Upper lobe of left lung (tissue), 6 donors: Measurements from ENCODE around the gene EFNB2. TPM values are rescaled to one million over a fixed set of nuclear protein-coding genes. Genes with fewer than 3 reads are reported as not detected.
A peak's percentile ranks its signal among the peaks of the same experiment; 100 is the strongest.

Experiments used
- ATAC-seq, 2 donors: fragments of 200-7000 bp; cut with Tn5 transposase; one replicate each; pipeline ENCODE4 v1.9.1; 2022; ENCODE audit warnings: mild to moderate bottlenecking in 2 of 2, moderate library complexity in 2 of 2; ENCODE audit not compliant: low FRiP score in 2 of 2
- DNase-seq, 2 donors: peaks; one replicate each; pipeline ENCODE4 v3.0.0-alpha.2; 2019 to 2020
- H3K27ac ChIP-seq, 4 donors: fragments of 200-600 bp; sonication (generic); one replicate each; pipeline ENCODE4 v1.5.1; 2016 to 2019
- H3K27me3 ChIP-seq, 4 donors: fragments of 200-600 bp; sonication (generic); one replicate each; pipeline ENCODE4 v1.5.1; 2017 to 2019
- H3K36me3 ChIP-seq, 4 donors: fragments of 200-600 bp; sonication (generic); one replicate each; pipeline ENCODE4 v1.5.1; 2016 to 2019
- H3K4me1 ChIP-seq, 4 donors: fragments of 200-600 bp; sonication (generic); one replicate each; pipeline ENCODE4 v1.5.1; 2018 to 2019
- H3K4me3 ChIP-seq, 4 donors: fragments of 200-600 bp; sonication (generic); one replicate each; pipeline ENCODE4 v1.5.1; 2017 to 2019; ENCODE audit warnings: mild to moderate bottlenecking in 2 of 4, moderate library complexity in 1 of 4
- H3K9me3 ChIP-seq, 4 donors: fragments of 200-600 bp; sonication (generic); one replicate each; pipeline ENCODE4 v1.5.1; 2018 to 2019
- CTCF ChIP-seq, 6 experiments: fragments of 450-650 bp in 4 of 6; fragments of 200-600 bp in 2 of 6; sonication (generic) in 2 of 6; IDR thresholded peaks; one replicate each; pipeline ENCODE4 v1.5.1; 2016 to 2019; ENCODE audit warnings: antibody characterized with exemption in 6 of 6
- EP300 ChIP-seq, 4 donors: sonication (generic); formaldehyde crosslinking; IDR thresholded peaks; one replicate each; pipeline ENCODE4 v1.5.1; 2017; ENCODE audit warnings: antibody characterized with exemption in 4 of 4, control low read depth in 2 of 4
- POLR2A ChIP-seq, 4 donors: fragments of 450-650 bp; IDR thresholded peaks; one replicate each; pipeline ENCODE4 v1.5.1; 2016 to 2017; ENCODE audit warnings: antibody characterized with exemption in 4 of 4, mild to moderate bottlenecking in 2 of 4
- POLR2AphosphoS5 ChIP-seq, 2 donors: sonication (generic); formaldehyde crosslinking; IDR thresholded peaks; one replicate each; pipeline ENCODE4 v1.5.1; 2017; ENCODE audit warnings: antibody characterized with exemption in 2 of 2
- WGBS, 2 donors: methylation state at CpG; one replicate each; pipeline ENCODE4 v1.1.5; 2017 to 2018; 5-methylcytosine and 5-hydroxymethylcytosine counted together
- total RNA-seq, 6 donors: library from RNA; depleted of rRNA in 4 of 6; stranded (reverse); fragments of >200 nt in 4 of 6; gene quantifications; one replicate each; pipeline versions ENCODE4 v1.1.0 to v1.2.1, GENCODE V29; 2016 to 2021
- donor health status: DM: no; HTN: no; CAD: no; lungs with moderate emphysema.
- donor health status: DM: no; HTN: yes; CAD: no; lungs with severe emphysema.

The EFNB2 gene
- total RNA-seq, 6 donors from 2014 or later, result 23.0 to 45.7 (median 30.9) TPM

GRCh38 chr13:106497079-106497478 is 38.4 kb downstream of the EFNB2 start:
- ATAC-seq, result no peak
- DNase-seq, result no peak
- H3K9me3 ChIP-seq, result no peaks in the 10 kb centered on the region
- H3K4me3 ChIP-seq, result no peak overlapping the region
- TF ChIP-seq CTCF (IDR thresholded peaks at IDR 0.05) (no peak), POLR2AphosphoS5 (IDR thresholded peaks at IDR 0.05) (no peak), POLR2A (IDR thresholded peaks at IDR 0.05) (no peak), EP300 (IDR thresholded peaks at IDR 0.05) (no peak)
- H3K27me3 ChIP-seq, result no peaks in the 10 kb centered on the region
- peak overlapping the region in 2 of 4 donors; percentile 43 to 82 for H3K27ac ChIP-seq
- 18 to 28% methylated on average over 1 of the region's 1 CpG for WGBS, 2 donors
- peaks cover 7 to 25% (median 15%) of the 10 kb centered on the region in 4 donors for H3K36me3 ChIP-seq
- H3K4me1 ChIP-seq, result peaks cover 17 to 45% (median 33%) of the 10 kb centered on the region in 4 donors

GRCh38 chr13:106496072-106496997 is 39.1 kb downstream of the EFNB2 start:
- no peaks in the 10 kb centered on the region for H3K9me3 ChIP-seq
- H3K4me1 ChIP-seq, result peaks cover 17 to 51% (median 36%) of the 10 kb centered on the region in 4 donors
- peak in 2 of 4 donors; percentile 81 to 86 for TF ChIP-seq EP300 (IDR thresholded peaks at IDR 0.05)
- no peak for TF ChIP-seq POLR2A (IDR thresholded peaks at IDR 0.05)
- TF ChIP-seq CTCF (IDR thresholded peaks at IDR 0.05), result no peak
- TF ChIP-seq POLR2AphosphoS5 (IDR thresholded peaks at IDR 0.05), result peak; percentile 47 to 69
- H3K27ac ChIP-seq, result peak overlapping the region; percentile 43 to 82 (median 64)
- H3K4me3 ChIP-seq, result no peak overlapping the region
- ATAC-seq (no peak), DNase-seq (no peak)
- H3K27me3 ChIP-seq, result no peaks in the 10 kb centered on the region
- peaks cover 10 to 33% (median 17%) of the 10 kb centered on the region in 4 donors for H3K36me3 ChIP-seq
- WGBS, 2 donors, result 12 to 30% methylated on average over 6 of the region's 6 CpGs

GRCh38 chr13:106494936-106495335 is 40.5 kb downstream of the EFNB2 start:
- no peaks in the 10 kb centered on the region for H3K27me3 ChIP-seq
- no peak for ATAC-seq

GRCh38 chr13:106494506-106494905 is 41.0 kb downstream of the EFNB2 start:
- H3K4me3 ChIP-seq, result no peak overlapping the region
- H3K9me3 ChIP-seq, result no peaks in the 10 kb centered on the region
- H3K27ac ChIP-seq, result peak overlapping the region in 1 of 4 donors; percentile 30
- DNase-seq (no peak), ATAC-seq (no peak)
- TF ChIP-seq CTCF (IDR thresholded peaks at IDR 0.05), result no peak
- TF ChIP-seq POLR2AphosphoS5 (IDR thresholded peaks at IDR 0.05), result no peak
- no peak for TF ChIP-seq POLR2A (IDR thresholded peaks at IDR 0.05)
- no peak for TF ChIP-seq EP300 (IDR thresholded peaks at IDR 0.05)
- H3K4me1 ChIP-seq, result peaks cover 17 to 58% (median 28%) of the 10 kb centered on the region in 4 donors
- peaks cover 10 to 33% (median 17%) of the 10 kb centered on the region in 4 donors for H3K36me3 ChIP-seq
- no peaks in the 10 kb centered on the region for H3K27me3 ChIP-seq

More at GRCh38 chr13:106494936-106495335, 40.5 kb downstream of the EFNB2 start:
- TF ChIP-seq EP300 (IDR thresholded peaks at IDR 0.05) (no peak), POLR2AphosphoS5 (IDR thresholded peaks at IDR 0.05) (no peak), POLR2A (IDR thresholded peaks at IDR 0.05) (no peak), CTCF (IDR thresholded peaks at IDR 0.05) (no peak)
- peaks cover 10 to 33% (median 17%) of the 10 kb centered on the region in 4 donors for H3K36me3 ChIP-seq
- H3K27ac ChIP-seq, result peak overlapping the region in 1 of 4 donors; percentile 30
- 82 to 92% methylated on average over 3 of the region's 3 CpGs for WGBS, 2 donors
- H3K4me1 ChIP-seq, result peaks cover 17 to 58% (median 32%) of the 10 kb centered on the region in 4 donors
- no peak overlapping the region for H3K4me3 ChIP-seq
- no peak for DNase-seq
- no peaks in the 10 kb centered on the region for H3K9me3 ChIP-seq
